ENCODE measurements around the gene IL17B. TPM values are rescaled to one million over a fixed set of nuclear protein-coding genes. Genes with fewer than 3 reads are reported as not detected.
"Not testable (repeated sequence)": the region's sequence is repeated elsewhere in the genome, so short reads cannot be mapped to it uniquely, and the experiment has no call there.

IL17B gene
- total RNA-seq, 1 donor from 2014 or later = not detected

DNA sequence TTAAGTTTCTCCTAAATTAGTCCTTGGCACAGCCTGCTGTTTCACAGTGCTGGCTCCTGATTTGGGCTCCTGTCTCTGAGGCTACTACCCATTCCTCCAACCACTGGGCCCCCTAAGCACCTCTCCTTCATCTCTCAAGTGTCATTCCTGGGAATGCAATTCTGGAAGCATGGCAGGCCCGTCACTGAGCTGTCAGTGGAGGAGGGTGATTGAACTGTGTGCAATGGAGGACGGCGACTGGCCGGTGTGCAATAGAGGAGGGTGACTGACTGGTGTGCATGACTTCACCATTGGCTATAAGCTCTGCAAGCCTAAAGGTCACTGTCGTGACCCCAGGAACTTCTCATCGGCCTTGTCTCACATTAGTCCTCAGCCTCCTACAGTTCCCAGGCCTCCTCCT lies 12.4 kb upstream of the IL17B start:
- no peaks in the 10 kb centered on the region for H3K27me3 Mint-ChIP-seq (ENCODE audit: low read depth)
- no peaks in the 10 kb centered on the region for H3K9me3 Mint-ChIP-seq
- TF ChIP-seq, protein P1, sequence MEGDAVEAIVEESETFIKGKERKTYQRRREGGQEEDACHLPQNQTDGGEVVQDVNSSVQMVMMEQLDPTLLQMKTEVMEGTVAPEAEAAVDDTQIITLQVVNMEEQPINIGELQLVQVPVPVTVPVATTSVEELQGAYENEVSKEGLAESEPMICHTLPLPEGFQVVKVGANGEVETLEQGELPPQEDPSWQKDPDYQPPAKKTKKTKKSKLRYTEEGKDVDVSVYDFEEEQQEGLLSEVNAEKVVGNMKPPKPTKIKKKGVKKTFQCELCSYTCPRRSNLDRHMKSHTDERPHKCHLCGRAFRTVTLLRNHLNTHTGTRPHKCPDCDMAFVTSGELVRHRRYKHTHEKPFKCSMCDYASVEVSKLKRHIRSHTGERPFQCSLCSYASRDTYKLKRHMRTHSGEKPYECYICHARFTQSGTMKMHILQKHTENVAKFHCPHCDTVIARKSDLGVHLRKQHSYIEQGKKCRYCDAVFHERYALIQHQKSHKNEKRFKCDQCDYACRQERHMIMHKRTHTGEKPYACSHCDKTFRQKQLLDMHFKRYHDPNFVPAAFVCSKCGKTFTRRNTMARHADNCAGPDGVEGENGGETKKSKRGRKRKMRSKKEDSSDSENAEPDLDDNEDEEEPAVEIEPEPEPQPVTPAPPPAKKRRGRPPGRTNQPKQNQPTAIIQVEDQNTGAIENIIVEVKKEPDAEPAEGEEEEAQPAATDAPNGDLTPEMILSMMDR (conservative IDR thresholded peaks at IDR 0.05) = no peak
- peaks cover 15% of the 10 kb centered on the region for H3K4me1 Mint-ChIP-seq
- no peak overlapping the region for H3K27ac Mint-ChIP-seq (ENCODE audit: unreplicated experiment)
- DNase-seq (ENCODE audit: low read depth, low spot score) = no peak
- H3K4me3 Mint-ChIP-seq = no peak overlapping the region
- H3K36me3 Mint-ChIP-seq (ENCODE audit: low read depth) = no peaks in the 10 kb centered on the region

DNA sequence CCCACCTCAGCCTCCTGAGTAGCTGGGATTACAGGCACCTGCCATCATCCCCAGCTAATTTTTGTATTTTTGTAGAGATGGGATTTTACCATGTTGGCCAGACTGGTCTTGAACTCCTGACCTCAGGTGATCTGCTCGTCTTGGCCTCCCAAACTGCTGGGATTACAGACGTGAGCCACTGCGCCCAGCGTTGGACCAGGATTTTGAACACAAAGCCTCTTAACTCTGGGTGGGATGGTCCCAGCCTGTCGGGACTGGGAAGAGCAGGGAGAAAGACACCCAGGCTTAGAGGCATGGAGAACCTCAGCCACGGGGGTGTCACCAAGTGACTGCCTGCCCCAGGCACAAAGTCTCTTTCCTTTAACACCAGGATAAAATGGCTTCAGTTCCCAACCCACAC lies 12.0 kb upstream of the IL17B start:
- H3K36me3 Mint-ChIP-seq (ENCODE audit: low read depth); H3K9me3 Mint-ChIP-seq; DNase-seq (ENCODE audit: low read depth, low spot score); H3K27me3 Mint-ChIP-seq (ENCODE audit: low read depth); H3K27ac Mint-ChIP-seq (ENCODE audit: unreplicated experiment); H3K4me3 Mint-ChIP-seq: not testable (repeated sequence)
- H3K4me1 Mint-ChIP-seq = peaks cover 15% of the 10 kb centered on the region

DNA sequence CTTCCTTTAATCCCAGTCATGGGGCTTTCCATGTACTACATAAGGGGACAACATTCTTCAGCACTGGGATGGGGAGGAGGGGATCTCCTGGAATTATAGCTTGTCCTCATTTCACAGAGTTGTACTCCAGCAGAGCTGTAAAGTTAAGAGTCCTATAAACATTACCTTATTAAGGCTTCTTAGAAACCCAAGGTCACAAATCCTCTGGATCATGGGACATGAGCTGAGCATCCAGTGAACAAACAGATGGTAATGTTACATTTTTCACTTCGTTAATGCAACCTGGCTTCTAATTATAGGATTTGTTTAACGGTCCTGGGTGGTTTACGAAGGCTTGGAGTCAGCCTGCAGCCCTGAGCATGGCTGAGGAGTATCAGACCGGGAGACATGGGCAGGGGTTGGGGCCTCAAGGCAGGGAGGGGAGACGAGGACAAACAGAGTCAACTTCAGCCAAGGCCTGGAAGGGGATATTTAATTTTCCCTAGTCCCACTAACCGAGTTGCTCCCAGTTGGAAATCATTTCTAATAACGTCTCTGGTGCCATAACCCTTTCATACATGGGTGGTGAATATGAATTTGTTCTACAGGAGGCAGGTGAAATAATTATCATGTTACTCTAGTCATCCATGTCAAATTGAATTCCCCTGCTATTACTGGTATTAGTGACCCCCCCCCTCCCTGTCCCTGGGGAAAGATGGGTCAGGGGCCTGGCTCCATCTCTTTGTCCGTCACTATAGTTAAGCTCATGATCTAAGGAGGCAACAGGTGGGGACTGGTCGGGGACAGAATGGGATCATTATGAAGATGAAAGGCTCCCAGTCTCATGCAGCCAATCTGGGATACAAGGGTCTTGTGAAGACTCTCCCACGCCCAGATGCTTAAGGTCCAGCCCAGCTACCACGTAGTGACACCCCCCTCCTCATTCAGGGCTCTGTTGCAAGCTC lies 10.7 kb upstream of the IL17B start:
- DNase-seq (ENCODE audit: low read depth, low spot score) = no peak
- H3K9me3 Mint-ChIP-seq = no peaks in the 10 kb centered on the region
- H3K4me1 Mint-ChIP-seq = peaks cover 18% of the 10 kb centered on the region
- H3K27me3 Mint-ChIP-seq (ENCODE audit: low read depth) = no peaks in the 10 kb centered on the region
- TF ChIP-seq, protein P1 (conservative IDR thresholded peaks at IDR 0.05) = no peak
- peak overlapping the region; percentile 44 for H3K27ac Mint-ChIP-seq (ENCODE audit: unreplicated experiment)
- no peaks in the 10 kb centered on the region for H3K36me3 Mint-ChIP-seq (ENCODE audit: low read depth)
- H3K4me3 Mint-ChIP-seq = no peak overlapping the region

DNA sequence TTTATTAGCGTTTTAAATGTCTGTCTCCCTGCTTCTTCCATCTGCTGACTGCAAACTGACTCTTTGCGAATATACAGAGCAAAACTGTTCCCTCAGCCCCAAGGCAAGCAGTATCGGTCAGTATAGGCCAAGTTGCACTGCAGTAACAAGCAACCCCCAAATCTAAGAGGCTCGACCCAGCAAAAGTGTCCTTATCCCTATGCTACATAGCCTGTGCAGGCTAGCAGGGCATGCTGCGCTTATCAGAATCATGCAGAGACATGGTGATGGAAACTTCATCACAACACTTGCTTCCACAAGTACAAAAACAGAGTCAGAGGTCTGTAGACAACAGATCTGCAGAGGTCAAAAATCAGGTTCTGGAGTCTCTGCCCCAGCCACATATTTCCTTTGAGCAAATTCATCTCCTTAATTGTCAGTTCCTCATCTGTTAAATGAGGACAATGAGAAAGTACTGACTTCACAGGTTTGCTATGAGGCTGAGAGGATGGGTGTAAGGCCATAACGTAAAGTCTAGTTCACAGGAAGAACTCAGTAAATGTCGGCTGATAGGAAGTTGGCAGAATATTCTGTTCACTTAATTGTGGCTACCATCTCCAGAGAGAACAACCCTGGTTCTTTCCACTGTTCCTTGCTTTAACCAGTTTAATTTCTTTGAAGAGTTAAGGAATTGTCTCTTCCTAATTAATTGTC lies 9.6 kb upstream of the IL17B start:
- Mint-ChIP-seq H3K9me3 (no peaks in the 10 kb centered on the region), H3K4me1 (peaks cover 18% of the 10 kb centered on the region), H3K27me3 (ENCODE audit: low read depth) (no peaks in the 10 kb centered on the region), H3K27ac (ENCODE audit: unreplicated experiment) (no peak overlapping the region), H3K4me3 (no peak overlapping the region), H3K36me3 (ENCODE audit: low read depth) (no peaks in the 10 kb centered on the region)
- no peak for DNase-seq (ENCODE audit: low read depth, low spot score)
- TF ChIP-seq, protein P1 (conservative IDR thresholded peaks at IDR 0.05) = no peak

DNA sequence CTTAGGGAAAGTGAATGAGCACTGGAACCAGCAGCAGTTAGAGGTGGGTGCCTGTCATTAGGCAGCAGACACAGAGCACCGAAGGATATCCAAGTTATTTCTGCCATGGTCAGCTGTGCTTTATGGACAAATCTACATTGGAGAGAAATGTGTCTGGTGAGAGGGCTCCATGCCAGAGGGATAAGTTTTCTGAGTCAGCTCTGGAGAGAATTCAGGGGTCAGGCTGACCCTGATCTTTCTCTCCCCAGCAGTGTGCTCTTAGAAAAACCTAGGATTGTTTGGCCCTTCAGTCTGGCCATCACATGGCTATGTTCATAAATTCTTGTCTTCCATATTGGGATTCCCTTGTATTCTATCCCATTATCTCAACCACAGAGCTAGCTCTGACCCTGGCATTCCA lies 8.9 kb upstream of the IL17B start:
- peak overlapping the region; percentile 69 for H3K27ac Mint-ChIP-seq (ENCODE audit: unreplicated experiment)
- peaks cover 18% of the 10 kb centered on the region for H3K4me1 Mint-ChIP-seq
- no peaks in the 10 kb centered on the region for H3K27me3 Mint-ChIP-seq (ENCODE audit: low read depth)
- DNase-seq (ENCODE audit: low read depth, low spot score) = no peak
- TF ChIP-seq, protein P1 (conservative IDR thresholded peaks at IDR 0.05) = no peak
- no peaks in the 10 kb centered on the region for H3K36me3 Mint-ChIP-seq (ENCODE audit: low read depth)
- no peaks in the 10 kb centered on the region for H3K9me3 Mint-ChIP-seq
- no peak overlapping the region for H3K4me3 Mint-ChIP-seq

All from neural crest cell (in vitro differentiated cells).